IMR-90 (cell line): Measurements from ENCODE around the gene MOB2. TPM values are rescaled to one million over a fixed set of nuclear protein-coding genes. Genes with fewer than 3 reads are reported as not detected.

Source experiments
- ATAC-seq: fragments of 200-7000 bp; cut with Tn5 transposase; 2 replicates; pipeline ENCODE4 v1.9.1; 2020; ENCODE audit warnings: low read depth, mild to moderate bottlenecking, moderate library complexity
- BruUV-seq: library from RNA; stranded (reverse); fragments of 400-500 nt; replicated peaks from 2 replicates; lab custom pipeline; 2021; lab: Mats Ljungman, UMichigan
- CTCF ChIA-PET: fragments of 300-600 bp; formaldehyde crosslinking; extraction: SDS; loops from one replicate; lab custom pipeline; 2021; ENCODE audit warnings: antibody characterized with exemption; lab: Yijun Ruan, JAX
- POLR2A ChIA-PET: fragments of 300-600 bp; sonication (Branson Sonifier 250); formaldehyde crosslinking; loops from one replicate; lab custom pipeline; 2022; ENCODE audit warnings: antibody characterized with exemption; ENCODE audit not compliant: unreplicated experiment; lab: Charles Lee
- DNase-seq: peaks from one replicate; pipeline ENCODE4 v3.0.0; 2013
- H2AFZ ChIP-seq: replicated peaks from 2 replicates; pipeline ENCODE3; 2013; ENCODE audit warnings: low read length, mild to moderate bottlenecking; ENCODE audit not compliant: poor library complexity
- H2AK5ac ChIP-seq: 2 replicates; pipeline ENCODE4 v1.6.1; 2013; ENCODE audit warnings: low read depth, low read length, inconsistent platforms
- H2AK9ac ChIP-seq: replicated peaks from 2 replicates; pipeline ENCODE3; 2013; ENCODE audit warnings: mild to moderate bottlenecking, low read depth, low read length, moderate library complexity; ENCODE audit not compliant: poor library complexity
- H2BK120ac ChIP-seq: 2 replicates; pipeline ENCODE4 v1.6.1; 2013; ENCODE audit warnings: low read depth, low read length, inconsistent platforms
- H2BK15ac ChIP-seq: 3 replicates; pipeline ENCODE4 v1.6.1; 2013; ENCODE audit warnings: low read depth, low read length, inconsistent platforms
- H2BK20ac ChIP-seq: 2 replicates; pipeline ENCODE4 v1.6.1; 2013; ENCODE audit warnings: low read depth, mild to moderate bottlenecking, inconsistent platforms, low read length, moderate library complexity
- H2BK5ac ChIP-seq: 2 replicates; pipeline ENCODE4 v1.6.1; 2013; ENCODE audit warnings: mild to moderate bottlenecking, low read depth, low read length, inconsistent platforms; ENCODE audit not compliant: poor library complexity, severe bottlenecking
- H3K14ac ChIP-seq: replicated peaks from 2 replicates; pipeline ENCODE4 v1.6.1; 2013; ENCODE audit warnings: low read depth, low read length, inconsistent platforms
- H3K18ac ChIP-seq: 2 replicates; pipeline ENCODE4 v1.6.1; 2013; ENCODE audit warnings: low read depth, low read length, control low read depth
- H3K23ac ChIP-seq: 2 replicates; pipeline ENCODE4 v1.6.1; 2013; ENCODE audit warnings: low read depth, low read length, inconsistent platforms
- H3K27ac ChIP-seq: 2 replicates; pipeline ENCODE4 v1.5.1; 2013; ENCODE audit warnings: mild to moderate bottlenecking, control low read depth, low read length; ENCODE audit not compliant: insufficient read depth
- H3K27me3 ChIP-seq: 2 replicates; pipeline ENCODE4 v1.6.1; 2013; ENCODE audit warnings: low read length; ENCODE audit not compliant: control insufficient read depth, insufficient read depth
- H3K36me3 ChIP-seq: 2 replicates; pipeline ENCODE4 v1.6.1; 2013; ENCODE audit warnings: low read length, mixed read lengths; ENCODE audit not compliant: control insufficient read depth, insufficient read depth
- H3K4ac ChIP-seq: 2 replicates; pipeline ENCODE4 v1.6.1; 2013; ENCODE audit warnings: low read depth, low read length, inconsistent platforms
- H3K4me1 ChIP-seq: 2 replicates; pipeline ENCODE4 v1.6.1; 2013; ENCODE audit warnings: low read length, mixed read lengths; ENCODE audit not compliant: control insufficient read depth, insufficient read depth
- H3K4me2 ChIP-seq: 2 replicates; pipeline ENCODE4 v1.6.1; 2013; ENCODE audit warnings: low read depth, mild to moderate bottlenecking, control low read depth, low read length, moderate library complexity
- H3K4me3 ChIP-seq: 2 replicates; pipeline ENCODE4 v1.5.1; 2013; ENCODE audit warnings: low read depth, mild to moderate bottlenecking, control low read depth, low read length, moderate library complexity; ENCODE audit not compliant: insufficient read depth
- H3K56ac ChIP-seq: 2 replicates; pipeline ENCODE4 v1.6.1; 2013; ENCODE audit warnings: low read length, inconsistent platforms; ENCODE audit not compliant: insufficient read depth; ENCODE audit errors: extremely low read depth
- H3K79me1 ChIP-seq, 2 experiments: 2 replicates each; pipeline ENCODE4 v1.6.1; 2013; ENCODE audit warnings: low read length in 2 of 2, inconsistent platforms in 1 of 2, low read depth in 1 of 2
- H3K9ac ChIP-seq: 2 replicates; pipeline ENCODE4 v1.6.1; 2013; ENCODE audit warnings: low read depth, low read length, control low read depth
- H3K9me1 ChIP-seq: 2 replicates; pipeline ENCODE4 v1.6.1; 2013; ENCODE audit warnings: low read length, inconsistent platforms; ENCODE audit not compliant: insufficient read depth
- H3K9me3 ChIP-seq: 2 replicates; pipeline ENCODE4 v1.6.1; 2013; ENCODE audit warnings: low read length; ENCODE audit not compliant: control insufficient read depth, insufficient read depth
- H4K20me1 ChIP-seq: 2 replicates; pipeline ENCODE4 v1.6.1; 2013; ENCODE audit warnings: low read length, inconsistent platforms; ENCODE audit not compliant: insufficient read depth
- H4K5ac ChIP-seq: 2 replicates; pipeline ENCODE4 v1.6.1; 2013; ENCODE audit warnings: mild to moderate bottlenecking, low read depth, low read length, control low read depth
- H4K8ac ChIP-seq, 2 experiments: 2 replicates each; pipeline ENCODE4 v1.6.1; 2013; ENCODE audit warnings: low read depth in 2 of 2, low read length in 2 of 2, control low read depth in 1 of 2, inconsistent platforms in 1 of 2
- H4K91ac ChIP-seq: 2 replicates; pipeline ENCODE4 v1.6.1; 2013; ENCODE audit warnings: low read depth, low read length, inconsistent platforms; ENCODE audit not compliant: insufficient read depth
- CHD1 ChIP-seq: IDR thresholded peaks from 2 replicates; pipeline ENCODE4 v1.6.1; 2012; ENCODE audit warnings: low read depth, low read length, improper control_type of control experiment
- CTCF ChIP-seq: conservative IDR thresholded peaks from 2 replicates; pipeline ENCODE4 v1.5.1; 2012; ENCODE audit warnings: mild to moderate bottlenecking, low read depth, low read length, improper control_type of control experiment
- ELK1 ChIP-seq: fragments of 150-350 bp; IDR thresholded peaks from 2 replicates; pipeline ENCODE4 v1.6.1; 2016; ENCODE audit warnings: low read depth, mild to moderate bottlenecking, low read length, moderate library complexity, borderline replicate concordance
- RCOR1 ChIP-seq: IDR thresholded peaks from 2 replicates; pipeline ENCODE4 v1.6.1; 2012; ENCODE audit warnings: mild to moderate bottlenecking, low read length, improper control_type of control experiment; ENCODE audit not compliant: insufficient replicate concordance
- SMC3 ChIP-seq: fragments of 150-350 bp; IDR thresholded peaks from 2 replicates; pipeline ENCODE4 v1.6.1; 2016; ENCODE audit warnings: low read depth, mild to moderate bottlenecking, antibody characterized with exemption, low read length, moderate library complexity
- WGBS, 2 experiments: methylation state at CpG; one replicate each; pipeline versions ENCODE4 v1.1.5 to v1.1.7; 2013; ENCODE audit warnings: missing lambda C conversion rate in 2 of 2; ENCODE audit not compliant: insufficient read length in 1 of 2; ENCODE audit errors: extremely low coverage in 2 of 2; 5-methylcytosine and 5-hydroxymethylcytosine counted together
- dilution Hi-C: fragments of 300-500 bp; cut with HindIII; formaldehyde crosslinking; loops from one replicate; pipeline ENCODE4 v1.14.3; 2018; ENCODE audit warnings: low sequenced_read_pairs; ENCODE audit not compliant: unreplicated experiment
- in situ Hi-C: fragments of 300-500 bp; cut with MboI; formaldehyde crosslinking; loops from 3 replicates; pipeline ENCODE4 v1.14.3; 2019; ENCODE audit warnings: low sequenced_read_pairs, inconsistent platforms, mixed read lengths
- intact Hi-C: fragments of 100-400 bp; cut with micrococcal nuclease; formaldehyde crosslinking; loops from 2 replicates; pipeline ENCODE4 v1.10.0; 2022
- polyA plus RNA-seq, 3 experiments: library from polyadenylated mRNA; depleted of rRNA; stranded (reverse); fragments of >200 nt; gene quantifications; 2 replicates each; pipeline ENCODE4 v1.2.3, GENCODE V29; 2012; ENCODE audit warnings: low replicate concordance in 1 of 3
- total RNA-seq: library from RNA; depleted of rRNA; stranded (reverse); fragments of >200 nt; gene quantifications from 2 replicates; pipeline ENCODE4 v1.2.3, GENCODE V29; 2012

Gene MOB2
- total and polyA plus RNA-seq, 2 of the 4 experiments (the other 2 are of a cell fraction): 23.7 to 36.2 TPM

GRCh38 chr11:1479006-1479677 is 7.4 kb downstream of the MOB2 start (continued):
- no peak for TF ChIP-seq CHD1

GRCh38 chr11:1478544-1478943 is 8.0 kb downstream of the MOB2 start:
- Histone ChIP-seq H3K23ac (no peak overlapping the region), H3K4ac (no peak overlapping the region), H3K14ac (no peak overlapping the region), H2AFZ (no peak overlapping the region), H4K91ac (no peak overlapping the region), H3K4me3 (no peak overlapping the region), H2BK5ac (no peak overlapping the region), H3K27ac (no peak overlapping the region), H3K56ac (no peak overlapping the region), H3K27me3 (no peaks in the 10 kb centered on the region), H3K36me3 (peaks cover 34% of the 10 kb centered on the region), H2AK5ac (no peak overlapping the region), H4K20me1 (peaks cover 30% of the 10 kb centered on the region), H3K9ac (no peak overlapping the region), H4K5ac (no peak overlapping the region), H2AK9ac (no peak overlapping the region), H3K9me1 (peaks cover 3% of the 10 kb centered on the region; the same call in 1 of the 2 replicates), H4K8ac (no peak overlapping the region), H3K9me3 (no peaks in the 10 kb centered on the region), H3K4me1 (peaks cover 2% of the 10 kb centered on the region; the same call in 1 of the 2 replicates), H3K79me1 (peaks cover 6 to 12% of the 10 kb centered on the region in 2 experiments; a peak in 2 of 4 replicates), H3K4me2 (no peak overlapping the region), H2BK120ac (no peak overlapping the region), H2BK20ac (no peak overlapping the region), H2BK15ac (no peak overlapping the region), H3K18ac (no peak overlapping the region)
- WGBS, 2 experiments: no CpG with 5 or more reads among the region's 9 CpGs
- dilution Hi-C loops: no loop called here
- DNase-seq: no peak
- POLR2A ChIA-PET: no interaction called here
- in situ Hi-C loops: no loop called here
- TF ChIP-seq CTCF: no peak
- TF ChIP-seq ELK1: no peak
- TF ChIP-seq SMC3: no peak
- TF ChIP-seq RCOR1: no peak
- no peak for ATAC-seq
- intact Hi-C loops: no loop called here
- CTCF ChIA-PET: no interaction called here
- no TSS peak for BruUV-seq
